Right atrium auricular region (tissue), 2 donors: ENCODE results near the gene TRAFD1. TPM values are rescaled to one million over a fixed set of nuclear protein-coding genes. Genes with fewer than 3 reads are reported as not detected.

Experiments used
- DNase-seq: peaks from one replicate; pipeline ENCODE4 v3.0.0-alpha.2; 2019; ENCODE audit warnings: low spot score
- H3K27ac ChIP-seq, 2 donors: fragments of 200-600 bp; sonication (generic); 1 replicate in 1 of 2; 2 replicates in 1 of 2; pipeline ENCODE4 v1.5.1; 2016 to 2019
- H3K27me3 ChIP-seq, 2 donors: fragments of 200-600 bp; sonication (generic); one replicate each; pipeline versions ENCODE4 v1.5.1 to v1.6.0; 2017 to 2019
- H3K36me3 ChIP-seq: fragments of 200-600 bp; sonication (generic); one replicate; pipeline ENCODE4 v1.5.1; 2016
- H3K4me1 ChIP-seq, 2 donors: fragments of 200-600 bp; sonication (generic); one replicate each; pipeline versions ENCODE4 v1.5.1 to v1.6.0; 2017 to 2019
- H3K4me3 ChIP-seq, 2 donors: fragments of 200-600 bp; sonication (generic); 1 replicate in 1 of 2; 2 replicates in 1 of 2; pipeline ENCODE4 v1.5.1; 2017 to 2019; ENCODE audit warnings: mild to moderate bottlenecking in 1 of 2, moderate library complexity in 1 of 2
- H3K9me3 ChIP-seq, 2 donors: fragments of 200-600 bp; sonication (generic); one replicate each; pipeline ENCODE4 v1.5.1; 2019
- total RNA-seq, 2 donors: library from RNA; depleted of rRNA; stranded (reverse); fragments of >200 nt; gene quantifications; one replicate each; pipeline ENCODE4 v1.1.0, GENCODE V29; 2016
- TF ChIP-seq, protein P1 (sequence below), 2 donors: fragments of 200-600 bp; sonication (generic); IDR thresholded peaks; one replicate each; pipeline ENCODE4 v1.5.1; 2019; ENCODE audit warnings: antibody characterized with exemption in 2 of 2

The TRAFD1 gene
- total RNA-seq, 2 donors from 2014 or later, result 17.9 to 26.5 TPM

DNA sequence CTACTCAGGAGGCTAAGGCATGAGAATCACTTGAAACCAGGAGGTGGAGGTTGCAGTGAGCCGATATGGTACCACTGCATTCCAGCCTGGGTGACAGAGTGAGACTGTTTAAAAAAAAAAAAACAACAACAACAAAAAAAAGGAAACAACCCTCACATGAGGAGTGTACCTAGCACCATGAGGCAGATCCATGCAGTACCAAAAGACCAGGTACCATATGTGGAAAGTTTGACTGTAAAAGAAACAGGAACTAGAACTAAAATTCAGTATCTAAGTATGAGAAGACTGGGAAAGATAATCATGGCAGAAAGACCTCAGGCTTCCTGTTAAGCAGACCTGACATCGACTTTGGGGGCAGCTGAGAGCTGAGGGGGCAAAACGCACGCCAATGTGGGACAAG, 55.1 kb downstream of the TRAFD1 start:
- Histone ChIP-seq H3K4me1 (no peaks in the 10 kb centered on the region), H3K9me3 (no peaks in the 10 kb centered on the region), H3K4me3 (no peak overlapping the region), H3K36me3 (peaks cover 63% of the 10 kb centered on the region), H3K27me3 (no peaks in the 10 kb centered on the region), H3K27ac (no peak overlapping the region)
- TF ChIP-seq, protein P1, sequence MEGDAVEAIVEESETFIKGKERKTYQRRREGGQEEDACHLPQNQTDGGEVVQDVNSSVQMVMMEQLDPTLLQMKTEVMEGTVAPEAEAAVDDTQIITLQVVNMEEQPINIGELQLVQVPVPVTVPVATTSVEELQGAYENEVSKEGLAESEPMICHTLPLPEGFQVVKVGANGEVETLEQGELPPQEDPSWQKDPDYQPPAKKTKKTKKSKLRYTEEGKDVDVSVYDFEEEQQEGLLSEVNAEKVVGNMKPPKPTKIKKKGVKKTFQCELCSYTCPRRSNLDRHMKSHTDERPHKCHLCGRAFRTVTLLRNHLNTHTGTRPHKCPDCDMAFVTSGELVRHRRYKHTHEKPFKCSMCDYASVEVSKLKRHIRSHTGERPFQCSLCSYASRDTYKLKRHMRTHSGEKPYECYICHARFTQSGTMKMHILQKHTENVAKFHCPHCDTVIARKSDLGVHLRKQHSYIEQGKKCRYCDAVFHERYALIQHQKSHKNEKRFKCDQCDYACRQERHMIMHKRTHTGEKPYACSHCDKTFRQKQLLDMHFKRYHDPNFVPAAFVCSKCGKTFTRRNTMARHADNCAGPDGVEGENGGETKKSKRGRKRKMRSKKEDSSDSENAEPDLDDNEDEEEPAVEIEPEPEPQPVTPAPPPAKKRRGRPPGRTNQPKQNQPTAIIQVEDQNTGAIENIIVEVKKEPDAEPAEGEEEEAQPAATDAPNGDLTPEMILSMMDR (IDR thresholded peaks at IDR 0.05), result no peak
- no peak for DNase-seq

DNA sequence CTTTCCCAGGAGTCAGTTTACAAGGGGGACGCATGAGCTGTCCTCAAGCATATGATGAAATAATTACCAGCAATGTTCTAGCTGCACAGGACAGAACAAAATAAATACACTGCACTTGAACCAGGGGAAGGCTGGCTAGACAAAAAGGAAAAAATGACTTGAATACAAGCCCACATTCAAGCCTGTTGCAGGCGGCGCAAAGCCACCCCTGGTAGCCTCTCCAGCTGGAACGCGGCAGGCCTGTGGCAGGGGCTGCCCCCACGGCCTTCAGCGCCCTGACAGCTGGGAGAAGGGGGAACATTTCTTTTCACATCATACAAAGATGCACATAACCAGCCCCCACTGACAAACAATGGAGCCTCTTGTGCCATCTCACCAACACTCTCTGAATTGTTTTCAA, 57.1 kb downstream of the TRAFD1 start:
- DNase-seq, result no peak
- Histone ChIP-seq H3K27ac (peak overlapping the region in 1 of 2 donors; percentile 27), H3K4me3 (no peak overlapping the region), H3K36me3 (peaks cover 57% of the 10 kb centered on the region), H3K4me1 (no peaks in the 10 kb centered on the region), H3K27me3 (no peaks in the 10 kb centered on the region), H3K9me3 (no peaks in the 10 kb centered on the region)
- TF ChIP-seq, protein P1 (IDR thresholded peaks at IDR 0.05), result no peak

DNA sequence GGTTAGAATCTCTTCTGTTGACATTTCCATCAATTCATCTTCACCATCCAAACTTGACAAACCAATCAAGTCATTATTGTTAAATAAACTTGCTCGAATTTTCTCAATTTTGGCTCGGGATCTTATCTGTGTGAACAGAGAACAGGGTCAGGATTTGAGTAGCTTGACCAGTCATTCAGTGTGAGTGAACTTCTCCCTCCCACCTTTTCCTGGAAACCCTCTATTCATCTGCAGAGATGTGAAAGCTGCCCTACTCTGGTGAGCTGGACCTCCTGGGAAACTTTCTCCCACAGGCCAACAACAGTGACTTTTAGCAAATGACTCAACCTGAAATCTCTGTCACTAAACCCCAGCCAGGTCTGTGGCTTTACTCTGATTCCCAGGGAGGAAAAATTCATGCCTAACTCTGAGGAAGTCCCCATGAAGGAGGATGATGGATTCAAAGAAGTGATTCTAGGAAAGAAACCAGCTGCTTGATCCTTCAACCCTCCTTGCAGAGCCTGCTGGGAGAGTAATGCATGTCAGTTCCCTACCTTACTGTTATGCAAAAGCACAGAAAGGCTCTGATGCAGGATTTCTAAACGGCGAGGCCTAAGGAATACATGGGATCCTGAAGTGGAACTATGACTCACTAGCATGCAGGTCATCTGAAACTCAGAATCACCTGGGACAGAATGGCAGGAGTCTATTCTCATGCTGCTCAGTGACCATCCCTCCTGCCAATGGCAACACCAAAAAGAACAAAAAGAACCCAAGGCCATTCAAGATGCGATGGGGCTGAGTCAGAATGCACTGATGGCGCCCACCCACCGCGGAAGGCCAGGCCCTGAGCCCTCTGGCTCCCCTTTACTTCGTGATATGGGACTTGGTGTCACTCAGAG, 58.0 kb downstream of the TRAFD1 start:
- no peak overlapping the region for H3K4me3 ChIP-seq
- DNase-seq, result no peak
- no peaks in the 10 kb centered on the region for H3K4me1 ChIP-seq
- peak overlapping the region in 1 of 2 donors; percentile 27 for H3K27ac ChIP-seq
- no peaks in the 10 kb centered on the region for H3K27me3 ChIP-seq
- no peaks in the 10 kb centered on the region for H3K9me3 ChIP-seq
- TF ChIP-seq, protein P1 (IDR thresholded peaks at IDR 0.05), result no peak
- peaks cover 53% of the 10 kb centered on the region for H3K36me3 ChIP-seq

DNA sequence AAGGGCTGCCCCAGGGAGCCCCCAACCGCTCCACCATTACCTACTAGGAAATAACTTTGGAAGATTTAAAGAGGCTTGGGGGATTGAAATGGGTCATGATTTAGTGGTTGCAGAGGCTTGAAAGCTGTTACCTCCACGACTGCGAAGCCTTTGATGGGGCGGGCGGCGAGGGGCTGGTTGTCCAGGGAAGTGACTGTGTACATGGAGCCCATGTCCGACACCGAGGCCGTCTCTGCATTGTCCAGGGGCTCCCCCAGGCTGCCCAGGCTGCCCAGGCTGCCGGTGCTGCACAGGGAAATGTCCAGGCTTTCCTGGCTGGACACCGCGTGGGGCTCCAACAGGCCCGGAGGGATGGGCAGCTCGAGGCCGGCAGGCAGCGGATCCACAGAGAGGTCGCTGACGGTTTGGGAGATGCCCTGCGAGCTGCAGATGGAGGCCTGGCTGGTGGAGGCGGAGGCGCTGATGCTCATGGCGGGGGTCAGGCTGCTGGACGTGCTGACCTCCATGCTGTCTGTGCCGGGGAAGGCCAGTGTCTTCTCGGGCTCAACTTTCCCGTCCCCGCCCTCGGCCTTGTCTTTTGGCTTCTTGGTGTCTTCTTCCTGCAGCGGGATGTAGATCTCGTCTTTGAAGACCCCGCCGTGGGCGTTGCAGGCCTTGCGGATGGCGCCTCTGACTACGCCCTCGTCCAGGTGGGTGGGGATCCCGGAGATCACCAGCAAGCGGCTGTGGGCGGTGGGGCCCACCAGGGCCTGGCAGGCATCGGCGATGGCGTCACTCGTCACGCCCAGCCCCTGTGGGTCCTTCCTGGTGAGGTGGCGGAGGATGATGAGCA, 58.9 kb downstream of the TRAFD1 start:
- TF ChIP-seq, protein P1 (IDR thresholded peaks at IDR 0.05), result no peak
- Histone ChIP-seq H3K9me3 (no peaks in the 10 kb centered on the region), H3K27ac (no peak overlapping the region), H3K4me1 (no peaks in the 10 kb centered on the region), H3K4me3 (no peak overlapping the region), H3K36me3 (peaks cover 50% of the 10 kb centered on the region), H3K27me3 (no peaks in the 10 kb centered on the region)
- DNase-seq, result no peak

DNA sequence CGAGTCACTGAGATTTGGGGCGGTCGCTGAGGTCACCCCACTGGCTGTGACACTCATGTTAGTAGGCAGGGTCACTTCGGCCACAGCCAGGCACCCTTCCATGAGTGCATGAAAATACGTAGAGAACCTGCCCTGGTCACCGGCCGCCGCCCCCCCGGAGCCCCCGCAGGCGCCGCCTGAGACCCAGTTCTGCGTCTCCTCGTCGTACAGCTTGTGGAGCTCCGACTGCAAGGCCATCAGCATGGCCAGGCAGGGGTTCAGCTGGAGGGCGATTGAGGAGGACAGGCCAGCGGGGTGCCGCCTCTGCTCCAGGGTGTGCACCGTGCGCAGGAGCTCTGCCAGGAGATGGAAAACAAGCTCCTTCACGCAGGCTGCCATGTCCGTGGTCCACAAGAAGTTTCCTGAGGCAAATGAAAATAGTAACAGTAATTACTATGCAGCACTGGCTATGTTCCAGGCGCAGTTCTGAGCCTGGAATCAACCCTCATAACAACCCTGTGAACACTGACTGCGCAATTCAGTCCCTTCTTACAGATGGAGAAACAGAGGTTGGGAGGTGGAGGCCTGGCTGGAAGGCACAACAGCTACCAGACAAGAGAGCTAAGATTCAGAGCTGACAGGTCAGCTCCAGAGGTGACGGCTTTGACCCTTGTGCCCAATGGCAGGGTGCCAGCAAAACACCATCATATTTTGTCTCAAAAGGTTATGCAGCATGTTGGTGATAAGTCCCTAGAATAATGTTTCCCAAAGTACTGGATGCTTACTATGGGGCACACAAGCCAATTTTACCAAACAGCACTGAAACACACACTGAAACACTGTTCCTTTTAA, 59.9 kb downstream of the TRAFD1 start:
- no peak for DNase-seq
- Histone ChIP-seq H3K9me3 (no peaks in the 10 kb centered on the region), H3K27me3 (no peaks in the 10 kb centered on the region), H3K36me3 (peaks cover 43% of the 10 kb centered on the region), H3K4me1 (no peaks in the 10 kb centered on the region), H3K4me3 (no peak overlapping the region), H3K27ac (no peak overlapping the region)
- TF ChIP-seq, protein P1 (IDR thresholded peaks at IDR 0.05), result no peak
